GM18508 (cell line): ENCODE results near the gene ATXN7L1.

ENCODE experiments used
- ATAC-seq: cut with Tn5 transposase; IDR thresholded peaks from one replicate; pipeline ENCODE4 v1.9.1; 2021; ENCODE audit warnings: moderate number of reproducible peaks; ENCODE audit not compliant: insufficient read depth, unreplicated experiment

ATXN7L1 gene

GRCh38 chr7:105830405-105831301, 45.7 kb downstream of the ATXN7L1 start:
- ATAC-seq = no peak

DNA sequence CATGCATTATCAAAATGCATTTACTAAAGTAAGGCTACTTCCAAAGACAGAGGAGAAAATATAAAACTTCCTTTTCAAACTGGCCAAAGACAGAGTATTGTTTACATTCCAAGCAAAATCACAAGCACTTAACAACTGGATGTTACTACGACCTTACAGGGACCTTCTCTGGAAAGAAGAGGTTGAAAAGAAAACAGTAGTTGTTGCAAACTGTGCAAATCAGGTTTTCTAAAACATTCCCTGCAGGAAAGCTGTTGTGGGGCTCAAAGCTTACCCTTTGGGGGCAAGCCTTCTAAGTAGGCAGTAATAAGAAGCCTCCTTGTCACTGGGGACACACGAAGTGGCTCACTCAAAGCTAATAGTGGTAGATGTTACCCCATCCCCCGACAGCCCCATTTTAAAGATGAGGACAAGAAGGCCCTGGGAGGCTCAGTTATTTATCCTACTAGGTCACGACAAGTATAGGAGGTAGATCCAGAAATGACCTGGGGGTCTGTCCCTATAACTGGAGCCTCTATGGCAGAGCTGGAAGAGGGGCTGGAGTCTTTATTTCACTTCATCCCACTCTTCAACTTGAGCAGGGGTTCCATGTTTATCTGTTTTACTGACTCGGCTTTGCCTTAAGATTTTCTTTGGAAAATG, 46.6 kb downstream of the ATXN7L1 start:
- ATAC-seq = no peak

GRCh38 chr7:105828141-105828540, 48.3 kb downstream of the ATXN7L1 start:
- ATAC-seq = no peak

DNA sequence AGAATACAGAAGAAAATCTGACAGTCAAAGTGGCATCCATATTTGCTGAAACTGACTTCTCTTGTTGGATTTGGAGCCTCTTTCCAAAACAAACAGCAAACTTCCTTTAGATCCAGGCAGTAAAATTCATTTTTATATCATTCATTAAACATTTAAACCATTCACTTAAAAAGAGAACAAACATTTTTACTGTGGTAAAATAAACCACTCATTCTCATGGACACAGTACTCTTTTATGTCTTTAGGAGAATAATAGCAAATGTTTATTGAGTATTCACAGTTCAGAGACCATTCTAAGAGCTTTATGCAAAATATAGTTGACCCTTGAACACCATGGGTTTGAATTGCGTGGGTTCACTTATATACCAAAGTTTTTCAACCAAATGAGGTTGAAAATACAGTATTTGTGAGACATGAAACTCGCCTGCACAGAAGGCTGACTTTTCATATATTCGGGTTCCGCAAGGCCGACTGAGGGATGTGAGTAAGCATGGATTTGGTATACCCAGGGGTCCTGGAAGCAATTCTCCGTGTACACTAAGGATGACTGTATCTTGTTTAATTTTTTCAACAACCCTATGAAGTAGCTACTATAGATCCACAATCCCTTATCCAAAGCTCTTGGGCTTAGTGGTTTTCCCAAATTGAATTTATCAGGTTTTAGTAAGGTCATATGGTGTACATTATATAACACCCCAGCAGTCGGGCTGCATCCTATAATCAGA, 49.1 kb downstream of the ATXN7L1 start:
- ATAC-seq = no peak

GRCh38 chr7:105826143-105826542, 50.3 kb downstream of the ATXN7L1 start:
- ATAC-seq = no peak

DNA sequence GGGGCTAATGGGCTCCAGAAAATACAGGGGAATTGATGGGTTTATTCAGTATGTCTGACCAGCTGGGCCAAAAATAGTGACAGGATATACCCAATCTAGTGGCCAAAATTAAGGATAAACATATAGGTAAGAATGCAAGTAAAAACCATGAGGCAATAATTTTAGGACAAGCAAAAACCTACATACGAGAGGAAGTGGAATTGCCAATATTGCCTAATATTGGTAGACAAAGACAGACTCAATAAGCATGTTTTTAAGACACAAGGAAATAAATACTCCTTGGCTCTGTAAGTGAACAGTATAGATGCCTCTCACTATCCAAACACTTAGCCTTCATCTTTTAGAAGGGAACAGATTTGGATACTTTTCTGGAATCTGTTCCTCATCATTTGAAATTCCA, 51.0 kb downstream of the ATXN7L1 start:
- ATAC-seq = no peak

DNA sequence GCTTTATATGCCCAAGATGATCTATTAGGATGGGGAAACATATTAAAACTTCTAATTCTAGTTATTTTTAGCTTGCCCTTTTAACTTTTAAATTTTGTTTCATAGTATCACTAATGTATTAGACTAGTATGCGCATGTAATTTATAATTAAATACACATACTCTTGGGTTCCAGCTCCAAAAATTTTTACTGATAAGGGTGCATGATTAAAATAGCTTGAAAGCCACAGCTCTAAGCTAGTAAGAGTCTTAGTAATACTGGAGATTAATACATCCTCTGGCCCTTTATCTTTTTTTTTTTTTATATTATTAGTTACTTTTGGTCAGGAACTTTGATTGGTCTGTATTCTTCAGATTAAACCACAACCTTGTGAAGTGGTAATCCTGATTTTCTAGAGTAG, 53.6 kb downstream of the ATXN7L1 start:
- no peak for ATAC-seq

DNA sequence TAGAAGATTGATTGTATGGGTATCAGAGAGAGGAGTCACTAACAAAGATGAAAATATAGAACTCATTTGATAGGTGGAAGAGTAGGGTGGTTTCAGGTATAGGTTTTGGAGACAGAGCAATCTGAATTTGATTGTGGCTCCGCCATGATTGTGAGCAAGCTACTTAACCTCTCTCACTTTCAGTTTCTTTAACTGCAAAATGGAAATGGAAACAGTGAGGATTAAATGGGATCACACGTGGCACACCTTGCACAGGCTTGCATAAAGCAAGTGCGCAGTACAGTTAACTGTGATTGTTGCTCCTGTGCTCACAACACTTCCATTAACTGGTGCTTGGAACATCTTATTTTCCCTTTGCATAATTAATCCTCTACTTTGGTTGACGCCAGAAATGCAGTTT, 54.9 kb downstream of the ATXN7L1 start:
- no peak for ATAC-seq

DNA sequence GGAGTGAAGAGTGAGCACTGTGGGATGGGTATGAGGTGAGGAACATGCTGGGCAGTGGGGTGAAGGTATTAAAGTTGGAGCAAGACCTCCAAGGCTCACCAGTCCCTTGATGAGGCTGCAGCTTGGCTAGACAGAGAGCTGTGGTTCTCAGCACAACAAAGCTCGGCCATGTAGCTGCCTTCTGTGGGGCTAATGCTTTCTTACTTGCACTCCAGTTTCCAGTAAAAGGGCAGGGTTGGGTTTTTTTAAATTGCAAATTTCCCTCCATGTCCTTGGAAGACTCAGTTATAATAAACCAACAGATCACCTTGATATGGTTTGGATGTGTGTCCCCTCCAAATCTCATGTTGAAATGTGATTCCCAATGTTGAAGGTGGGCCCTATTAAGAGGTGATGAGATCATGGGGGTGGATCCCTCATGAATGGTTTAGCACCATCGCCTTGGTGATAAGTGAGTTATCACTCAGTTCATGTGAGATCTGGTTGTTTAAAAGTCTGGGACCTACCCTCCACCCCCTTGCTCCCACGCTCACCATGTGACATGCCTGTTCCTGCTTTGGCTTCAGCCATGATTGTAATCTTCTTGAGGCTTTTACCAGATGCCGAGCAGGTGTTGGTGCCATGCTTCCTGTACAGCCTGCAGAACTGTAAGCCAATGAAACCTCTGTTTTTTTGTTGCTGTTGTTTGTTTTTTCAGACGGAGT, 55.9 kb downstream of the ATXN7L1 start:
- ATAC-seq = no peak

DNA sequence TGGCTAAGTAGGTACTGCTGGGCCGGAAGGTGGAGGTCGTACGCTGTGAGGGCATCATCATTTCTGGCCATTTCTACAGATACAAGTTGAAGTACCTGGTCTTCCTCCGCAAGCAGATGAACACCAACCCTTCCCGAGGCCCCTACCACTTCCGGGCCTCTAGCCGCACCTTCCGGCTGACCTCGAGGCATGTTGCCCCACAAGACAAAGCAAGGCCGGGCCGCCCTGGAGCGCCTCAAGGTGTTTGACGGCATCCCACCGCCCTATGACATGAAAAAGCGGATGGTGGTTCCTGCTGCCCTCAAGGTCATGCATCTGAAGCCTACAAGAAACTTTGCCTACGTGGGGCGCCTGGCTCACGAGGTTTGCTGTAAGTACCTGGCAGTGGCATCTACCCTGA, 56.8 kb downstream of the ATXN7L1 start:
- ATAC-seq = no peak

- ATAC-seq = no peak
Observed at GRCh38 chr7:105816954-105817615, 59.3 kb downstream of the ATXN7L1 start.

DNA sequence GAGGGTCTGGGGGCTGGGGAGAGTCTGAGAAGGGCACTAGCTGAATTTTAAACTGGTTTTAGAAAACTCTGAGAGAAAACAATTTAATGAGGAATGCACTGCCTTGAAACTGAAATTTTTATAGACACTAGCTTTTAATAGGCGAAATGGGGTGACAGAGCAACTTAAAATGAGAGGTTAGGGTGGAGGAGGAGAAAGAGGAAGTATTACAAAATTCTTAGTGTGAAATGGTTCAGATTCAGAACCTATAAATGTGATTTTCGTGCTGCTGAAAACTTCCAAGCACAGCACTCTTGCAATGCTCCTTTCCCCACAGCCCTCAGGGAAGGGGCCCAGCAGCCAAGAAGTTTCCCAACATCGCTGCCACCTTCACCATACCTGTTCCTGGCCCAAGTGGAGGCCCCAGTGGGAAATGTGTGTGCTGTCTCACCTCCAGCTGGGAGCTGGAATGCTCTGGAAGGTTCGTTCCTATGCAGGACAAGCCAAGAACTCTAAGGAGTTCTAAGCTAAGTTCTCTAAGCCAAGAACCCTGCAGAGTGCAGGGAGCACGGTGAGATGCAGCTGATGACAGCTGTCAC, 60.0 kb downstream of the ATXN7L1 start:
- no peak for ATAC-seq

GRCh38 chr7:105815576-105815975, 60.8 kb downstream of the ATXN7L1 start:
- no peak for ATAC-seq

DNA sequence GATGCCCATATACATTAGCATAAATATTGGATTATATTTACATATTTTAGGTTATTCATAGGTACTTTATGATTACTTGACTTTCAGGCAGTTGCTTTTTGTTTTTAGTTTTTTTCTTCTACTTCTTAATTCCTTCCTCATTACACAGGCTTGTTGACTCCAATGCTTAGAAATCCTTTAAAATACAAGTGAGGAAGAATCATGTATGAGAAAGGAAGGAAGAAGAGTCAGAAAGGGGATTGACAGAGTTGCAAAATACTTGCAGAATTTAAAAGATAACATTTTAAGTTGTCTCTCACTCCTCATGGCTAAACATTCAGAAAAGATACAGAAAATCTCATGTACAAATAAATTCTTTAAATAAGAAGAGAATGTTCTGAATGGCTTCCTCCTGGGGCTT, 61.9 kb downstream of the ATXN7L1 start:
- ATAC-seq = no peak

- ATAC-seq = no peak
Observed at GRCh38 chr7:105811189-105811847, 65.1 kb downstream of the ATXN7L1 start.

DNA sequence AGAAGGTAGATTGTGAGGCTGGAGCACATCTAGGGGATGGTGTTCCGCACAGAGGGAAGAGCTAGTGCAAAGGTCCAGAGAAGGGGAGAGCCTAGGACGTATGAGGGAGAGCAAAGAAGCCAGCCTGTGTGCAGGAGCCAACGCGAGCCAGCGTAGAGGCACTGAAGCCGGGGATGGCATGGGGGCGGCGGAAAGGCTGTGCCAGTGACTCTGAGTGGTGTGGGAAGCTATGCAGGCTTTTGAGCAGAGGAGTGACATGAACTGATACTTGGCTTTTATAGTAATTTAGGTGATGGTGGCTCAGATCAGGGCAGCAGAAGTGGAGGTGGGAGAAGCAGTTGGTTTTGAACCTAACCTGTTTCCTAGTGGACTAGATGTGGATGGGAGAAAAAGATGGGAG, 65.8 kb downstream of the ATXN7L1 start:
- no peak for ATAC-seq

DNA sequence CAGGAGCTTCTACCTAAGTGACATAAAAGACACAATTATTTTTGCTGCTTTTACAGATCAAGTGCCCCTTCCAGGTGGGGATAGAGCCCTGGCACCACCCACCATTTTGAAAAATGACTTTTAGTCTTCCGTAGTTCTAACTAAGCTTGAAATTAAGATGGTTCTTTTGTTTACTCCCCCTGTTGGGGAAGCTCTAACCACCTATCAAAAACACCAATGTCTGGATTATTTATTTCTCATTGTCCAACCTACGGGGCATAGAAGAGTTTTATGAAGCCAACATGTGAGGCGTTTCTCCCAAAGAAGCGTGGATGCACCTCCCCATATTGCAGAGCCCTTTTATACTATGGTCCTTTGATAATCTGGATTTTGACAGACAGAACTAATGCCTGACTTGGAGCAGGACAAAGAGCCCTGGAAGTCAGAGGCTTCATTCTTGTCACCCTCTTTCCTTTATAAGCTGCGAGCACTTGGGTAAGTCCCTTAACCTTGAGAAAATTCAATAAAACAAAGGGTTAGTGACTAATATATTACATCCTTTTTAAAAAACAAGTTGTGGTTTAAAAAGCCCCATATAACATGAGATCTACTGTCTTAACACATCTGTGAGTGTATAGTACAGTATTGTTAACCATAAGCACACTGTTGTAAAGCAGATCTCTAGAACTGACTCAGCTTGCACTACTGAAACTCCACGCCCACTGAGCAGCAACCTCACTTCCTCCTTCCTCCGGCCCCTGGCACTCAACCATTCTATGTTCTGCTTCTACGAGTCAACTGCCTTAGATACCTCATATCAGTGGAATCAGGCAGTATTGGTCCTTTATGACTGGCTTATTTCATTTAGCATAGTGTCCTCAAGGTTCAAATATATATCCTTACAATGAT, 67.5 kb downstream of the ATXN7L1 start:
- peak; percentile 95 for ATAC-seq

- ATAC-seq = no peak
Observed at GRCh38 chr7:105808209-105808608, 68.2 kb downstream of the ATXN7L1 start.
